Stomach (tissue), 9 donors: ENCODE data around the gene CPE. TPM values are rescaled to one million over a fixed set of nuclear protein-coding genes. Genes with fewer than 3 reads are reported as not detected.

ENCODE experiments used
- DNase-seq, 2 donors: peaks; one replicate each; pipeline versions ENCODE4 v3.0.0 to v3.0.0-alpha.2; 2013 to 2019
- H3K27ac ChIP-seq, 5 donors: fragments of 200-600 bp in 4 of 5; sonication (generic) in 4 of 5; one replicate each; pipeline ENCODE4 v1.5.1; 2013 to 2019; ENCODE audit warnings: mild to moderate bottlenecking in 1 of 5, moderate library complexity in 1 of 5
- H3K27me3 ChIP-seq, 3 donors: fragments of 200-600 bp; sonication (generic); one replicate each; pipeline ENCODE4 v1.5.1; 2017 to 2019; ENCODE audit warnings: mixed run types in 1 of 3
- H3K36me3 ChIP-seq, 4 donors: fragments of 200-600 bp; sonication (generic); 1 replicate in 3 of 4; 2 replicates in 1 of 4; pipeline ENCODE4 v1.5.1; 2016 to 2019
- H3K4me1 ChIP-seq, 4 donors: fragments of 200-600 bp; sonication (generic); one replicate each; pipeline ENCODE4 v1.5.1; 2016 to 2019
- H3K4me3 ChIP-seq, 4 donors: fragments of 200-600 bp; sonication (generic) in 3 of 4; one replicate each; pipeline ENCODE4 v1.5.1; 2016 to 2019; ENCODE audit warnings: mild to moderate bottlenecking in 1 of 4
- H3K9me3 ChIP-seq, 4 donors: fragments of 200-600 bp; sonication (generic); one replicate each; pipeline ENCODE4 v1.5.1; 2016 to 2019
- CTCF ChIP-seq, 7 experiments: fragments of 450-650 bp in 4 of 7; fragments of 200-600 bp in 3 of 7; sonication (generic) in 3 of 7; IDR thresholded peaks; one replicate each; pipeline ENCODE4 v1.5.1; 2016 to 2019; ENCODE audit warnings: antibody characterized with exemption in 7 of 7, control low read depth in 2 of 7, mild to moderate bottlenecking in 1 of 7
- EP300 ChIP-seq: sonication (generic); formaldehyde crosslinking; IDR thresholded peaks from one replicate; pipeline ENCODE4 v1.6.1; 2017; ENCODE audit warnings: antibody characterized with exemption
- POLR2A ChIP-seq, 4 donors: fragments of 450-650 bp; IDR thresholded peaks; one replicate each; pipeline ENCODE4 v1.6.1; 2016; ENCODE audit warnings: antibody characterized with exemption in 4 of 4, control low read depth in 2 of 4, mild to moderate bottlenecking in 1 of 4, moderate library complexity in 1 of 4
- POLR2AphosphoS5 ChIP-seq, 3 donors: sonication (generic); formaldehyde crosslinking; IDR thresholded peaks; one replicate each; pipeline ENCODE4 v1.6.1; 2016; ENCODE audit warnings: antibody characterized with exemption in 3 of 3
- WGBS, 5 donors: extraction: QIAGEN DNeasy Blood & Tissue Kit in 3 of 5; methylation state at CpG; one replicate each; pipeline versions ENCODE4 v1.1.5 to v1.1.7; 2013 to 2018; 5-methylcytosine and 5-hydroxymethylcytosine counted together
- intact Hi-C: fragments of 100-400 bp; cut with DNase I; formaldehyde crosslinking; loops from one replicate; pipeline ENCODE4 v1.15.1; 2023; ENCODE audit warnings: low total_unique reads
- polyA plus RNA-seq, 3 donors: library from polyadenylated mRNA; stranded (reverse); fragments of 200-250 nt; gene quantifications; one replicate each; pipeline ENCODE4 v1.2.3, GENCODE V29; 2013
- small RNA-seq, 4 donors: library from RNA; depleted of rRNA; stranded (forward); fragments of <200 nt; gene quantifications; one replicate each; pipeline ENCODE3, GENCODE V24; 2016
- total RNA-seq, 5 donors: library from RNA; depleted of rRNA; stranded (reverse); fragments of >200 nt; gene quantifications; one replicate each; pipeline versions ENCODE4 v1.1.0 to v1.2.3, GENCODE V29; 2014 to 2016
- donor health status: healthy with polysubstance abuse.
- donor health status: Bipolar disorder and iron deficiency.
- donor health status: healthy.

CPE gene
- total and polyA plus RNA-seq, 8 donors: 8.8 to 143 (median 30.4) TPM

- DNase-seq: no peak
- 79 to 87% (median 84%) methylated on average over 10 of the region's 10 CpGs for WGBS, 5 donors
- no peak overlapping the region for H3K4me3 ChIP-seq
- no peaks in the 10 kb centered on the region for H3K4me1 ChIP-seq
- H3K27ac ChIP-seq: no peak overlapping the region
- no peaks in the 10 kb centered on the region for H3K27me3 ChIP-seq
- H3K9me3 ChIP-seq: no peaks in the 10 kb centered on the region
- intact Hi-C loops: no loop called here
- H3K36me3 ChIP-seq: no peaks in the 10 kb centered on the region
- TF ChIP-seq CTCF (IDR thresholded peaks at IDR 0.05) (no peak), EP300 (no peak), POLR2A (IDR thresholded peaks at IDR 0.05) (no peak), POLR2AphosphoS5 (IDR thresholded peaks at IDR 0.05) (no peak)
These were observed 163.1 kb downstream of the CPE start for GRCh38 chr4:165541851-165542459.

- no peaks in the 10 kb centered on the region for H3K36me3 ChIP-seq
- H3K27ac ChIP-seq: no peak overlapping the region
- WGBS, 5 donors: 46 to 59% (median 51%) methylated on average over 2 of the region's 2 CpGs
- DNase-seq: no peak
- H3K9me3 ChIP-seq: no peaks in the 10 kb centered on the region
- TF ChIP-seq POLR2AphosphoS5 (IDR thresholded peaks at IDR 0.05) (no peak), EP300 (no peak), CTCF (IDR thresholded peaks at IDR 0.05) (no peak), POLR2A (IDR thresholded peaks at IDR 0.05) (no peak)
- H3K27me3 ChIP-seq: no peaks in the 10 kb centered on the region
- intact Hi-C loops: no loop called here
- H3K4me3 ChIP-seq: no peak overlapping the region
- no peaks in the 10 kb centered on the region for H3K4me1 ChIP-seq
These were observed 163.7 kb downstream of the CPE start for GRCh38 chr4:165542476-165542875.

Small RNAs within 50 kb of the gene (small RNA-seq; reads per million reads assigned to genes)
- gene MIR578 (0 to 0.54 (median 0.32) reads per million in 4 donors), gene SCGB1D5P (0 reads per million in 4 donors)

Other genes starting within 250 kb of the CPE start
- 10 to 100 TPM; 11.1 to 34.3 (median 16.7) TPM for gene KLHL2, start 171.4 kb upstream of the CPE start, total RNA-seq
- gene KLHL2, start 171.4 kb upstream of the CPE start, polyA plus RNA-seq: 10 to 100 TPM; 12.2 to 17.7 (median 12.7) TPM
- 10 to 100 TPM in 3 of 5 donors, 1 to 10 TPM in 2; 6.7 to 62.6 (median 10.3) TPM for gene MSMO1, start 51.3 kb upstream of the CPE start, total RNA-seq
- 10 to 100 TPM; 18.6 to 46.4 (median 36.3) TPM for gene MSMO1, start 51.3 kb upstream of the CPE start, polyA plus RNA-seq